ENCODE data around the gene TMTC1.

TMTC1 gene

DNA sequence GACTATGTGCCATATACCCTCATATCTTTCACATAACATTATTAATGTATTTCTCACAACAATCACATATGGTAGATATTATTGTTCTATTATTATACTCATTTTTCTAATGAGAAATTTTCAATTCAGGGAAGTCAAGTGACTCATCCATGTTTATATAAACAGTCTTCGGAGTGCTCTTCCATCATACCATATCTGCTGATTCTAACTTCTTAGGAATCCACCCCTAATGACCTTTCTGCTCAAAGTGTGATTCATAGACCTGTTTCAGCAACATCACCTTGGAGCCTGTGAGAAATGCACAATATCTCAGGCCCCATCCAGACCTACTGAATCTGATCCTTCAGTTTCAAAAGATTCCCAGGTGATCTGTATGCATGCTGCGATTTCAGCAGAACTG is 246.4 kb downstream of the TMTC1 start:
- DNase-seq (ENCODE audit: low read depth), result no peak

DNA sequence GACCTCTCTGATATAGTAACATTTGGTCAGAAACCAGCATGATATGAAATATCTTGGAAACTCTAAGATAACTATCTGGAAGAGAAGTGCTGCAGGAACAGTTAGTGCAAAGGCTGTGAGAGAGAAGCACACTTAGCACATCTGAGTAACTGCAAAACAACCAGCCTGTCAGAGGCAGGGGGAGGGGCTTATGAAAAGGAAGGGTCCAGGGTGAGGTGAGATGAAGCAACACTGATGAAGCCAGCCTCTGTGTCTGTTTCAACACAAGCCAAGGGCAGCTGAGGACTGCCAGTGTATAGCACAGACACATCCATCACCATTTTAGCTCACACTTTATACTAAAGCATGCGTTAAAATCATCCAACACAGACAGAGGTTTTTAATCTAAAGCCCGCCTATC is 248.8 kb downstream of the TMTC1 start:
- no peak for DNase-seq (ENCODE audit: low read depth)

GRCh38 chr12:29533815-29534489 is 249.8 kb downstream of the TMTC1 start:
- no peak for DNase-seq (ENCODE audit: low read depth)

DNA sequence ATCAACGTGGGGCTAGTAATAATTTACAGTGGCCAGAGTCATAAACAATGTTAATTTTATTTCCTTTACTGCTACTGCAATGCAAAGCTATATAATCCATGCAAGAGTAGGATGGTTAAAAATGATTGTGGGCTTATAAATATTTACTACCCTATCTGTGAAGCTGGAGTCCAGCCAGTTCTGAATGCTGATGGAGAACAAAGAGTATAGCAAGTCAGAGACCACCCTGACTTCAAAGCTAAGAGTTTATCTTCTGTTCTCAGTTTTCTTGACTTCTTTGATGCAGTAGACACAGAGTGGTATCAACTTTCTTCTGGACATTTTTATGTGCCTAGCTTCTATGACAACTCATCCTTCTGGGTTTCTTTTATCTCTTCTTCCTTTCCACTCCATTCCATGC is 252.3 kb downstream of the TMTC1 start:
- no peak for DNase-seq (ENCODE audit: low read depth)

DNA sequence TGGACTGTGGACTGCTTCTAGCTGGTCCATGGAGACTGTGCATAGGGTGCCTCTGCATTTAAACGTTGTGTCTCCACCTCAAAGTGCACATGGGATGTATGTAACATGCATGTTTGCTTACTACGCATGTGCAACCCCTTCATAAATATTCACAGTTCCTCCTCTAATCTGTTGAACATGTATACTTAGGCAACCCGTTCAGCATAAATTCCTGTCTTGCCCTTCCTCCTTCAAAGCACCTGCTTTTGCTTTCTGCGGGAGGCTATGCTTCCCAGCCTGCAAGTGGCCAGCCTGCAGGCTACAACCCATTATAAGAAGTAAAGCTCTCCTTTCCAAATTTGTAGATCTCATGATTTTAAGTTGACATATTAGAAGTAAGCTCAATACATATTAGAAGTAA is 253.3 kb downstream of the TMTC1 start:
- DNase-seq (ENCODE audit: low read depth), result no peak

DNA sequence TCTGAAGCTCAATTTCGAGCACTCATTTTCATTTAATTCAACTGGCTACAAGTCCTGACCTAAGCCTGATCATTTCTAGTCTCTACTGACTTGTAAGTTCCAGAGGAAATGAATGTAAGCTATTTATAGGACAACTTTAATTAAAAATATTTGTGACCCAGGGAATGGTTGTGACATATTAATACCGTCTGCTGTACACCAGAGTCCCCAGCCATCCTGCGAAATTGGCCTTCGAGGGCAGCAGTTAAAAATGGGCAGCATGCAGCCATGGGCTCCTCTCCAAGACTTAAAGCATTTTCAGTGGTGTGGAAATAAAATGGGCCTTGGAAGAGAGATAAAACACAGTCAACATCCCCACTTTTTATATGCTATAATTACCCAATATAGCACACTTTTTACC is 255.6 kb downstream of the TMTC1 start:
- no peak for DNase-seq (ENCODE audit: low read depth)

DNA sequence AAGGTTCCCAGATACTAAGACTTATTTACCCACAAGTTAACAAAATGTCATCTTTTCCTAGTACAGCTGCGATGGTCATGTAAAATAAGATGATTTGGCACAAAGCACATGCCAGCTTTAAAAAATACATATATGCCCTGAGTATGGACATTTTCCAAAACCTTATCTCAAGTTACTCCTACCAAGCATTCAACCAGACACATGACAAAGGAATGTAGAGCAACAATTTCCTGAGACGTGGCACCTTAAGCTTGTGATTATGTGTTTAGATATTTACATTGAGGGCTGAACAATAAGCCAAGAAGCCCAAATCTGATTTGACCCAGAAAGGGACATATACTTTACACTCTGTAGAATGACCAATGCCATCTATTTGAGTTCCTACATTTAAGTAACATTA is 261.8 kb downstream of the TMTC1 start:
- no peak for DNase-seq (ENCODE audit: low read depth)

DNA sequence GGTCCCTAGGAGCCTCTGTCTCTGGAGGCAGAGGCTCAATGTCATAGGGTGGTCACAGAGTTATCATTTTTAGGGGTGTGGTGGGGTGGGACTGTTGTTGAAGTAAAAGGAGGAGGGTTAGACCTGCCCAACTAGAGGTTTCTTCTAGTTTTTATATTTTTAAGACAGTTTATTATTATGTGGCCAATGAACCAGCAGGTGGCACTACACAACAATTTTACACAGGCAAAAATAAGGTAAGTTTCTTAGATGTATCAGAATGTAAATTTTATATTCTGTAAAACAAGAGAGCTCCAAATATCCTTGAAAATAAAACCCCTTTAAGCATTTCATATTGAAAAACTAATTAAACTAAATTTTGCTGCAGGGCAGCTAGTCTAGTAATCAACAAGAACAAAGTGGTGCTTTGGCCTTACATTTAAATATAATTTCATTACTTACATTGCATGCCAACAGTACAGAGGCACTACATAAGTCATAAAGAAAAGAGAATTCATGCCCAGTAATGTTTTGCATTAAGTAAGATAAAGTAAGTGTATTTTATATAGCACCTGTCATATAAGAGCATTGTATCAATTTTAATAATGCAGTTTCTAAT is 264.1 kb downstream of the TMTC1 start:
- DNase-seq (ENCODE audit: low read depth), result peak; percentile 19

GRCh38 chr12:29518407-29518806 is 265.3 kb downstream of the TMTC1 start:
- DNase-seq (ENCODE audit: low read depth), result no peak

GRCh38 chr12:29517264-29517663 is 266.5 kb downstream of the TMTC1 start:
- no peak for DNase-seq (ENCODE audit: low read depth)

DNA sequence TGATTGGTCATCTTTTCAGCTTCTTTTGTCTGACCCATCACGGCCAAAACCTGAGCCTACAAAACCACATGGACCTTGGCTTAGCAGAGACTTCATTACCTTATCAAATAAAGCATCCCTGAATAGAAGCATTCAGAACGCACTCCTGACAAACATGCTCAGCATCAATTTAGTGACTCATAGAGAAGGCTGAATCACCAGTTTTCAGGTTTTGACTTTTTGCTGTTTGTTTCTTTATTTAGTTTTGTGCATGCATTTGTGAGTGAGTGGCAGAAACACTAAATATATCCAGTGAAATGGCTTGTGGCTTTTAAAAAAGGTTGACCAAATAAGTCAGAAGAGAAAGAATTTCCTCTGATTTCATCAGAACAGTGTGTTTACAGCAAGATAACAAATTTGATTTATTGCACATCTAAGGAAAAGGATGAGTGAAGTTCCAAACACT is 267.3 kb downstream of the TMTC1 start:
- DNase-seq (ENCODE audit: low read depth), result peak; percentile 8

- DNase-seq (ENCODE audit: low read depth), result no peak
These were observed 273.1 kb downstream of the TMTC1 start for GRCh38 chr12:29510591-29511185.

DNA sequence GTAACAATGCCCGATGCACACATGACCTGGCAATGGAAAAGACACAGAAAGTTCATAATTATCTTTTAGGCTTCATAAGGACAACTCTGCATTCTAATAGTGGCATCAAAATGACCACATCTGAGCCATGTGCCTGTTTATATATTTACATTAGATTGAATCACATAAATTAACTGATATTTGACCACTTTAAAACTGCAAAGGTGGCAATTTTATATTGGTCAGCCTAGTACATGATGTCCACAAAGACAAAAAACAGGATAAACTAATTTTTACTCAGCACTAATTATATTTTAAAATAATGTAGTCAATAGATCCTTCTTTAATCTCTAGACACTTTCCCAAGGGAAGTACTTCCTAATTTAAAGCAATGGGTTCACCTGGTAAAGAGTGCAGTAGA is 274.2 kb downstream of the TMTC1 start:
- DNase-seq (ENCODE audit: low read depth), result no peak

- no peak for DNase-seq (ENCODE audit: low read depth)
These were observed 274.8 kb downstream of the TMTC1 start for GRCh38 chr12:29508949-29509348.

DNA sequence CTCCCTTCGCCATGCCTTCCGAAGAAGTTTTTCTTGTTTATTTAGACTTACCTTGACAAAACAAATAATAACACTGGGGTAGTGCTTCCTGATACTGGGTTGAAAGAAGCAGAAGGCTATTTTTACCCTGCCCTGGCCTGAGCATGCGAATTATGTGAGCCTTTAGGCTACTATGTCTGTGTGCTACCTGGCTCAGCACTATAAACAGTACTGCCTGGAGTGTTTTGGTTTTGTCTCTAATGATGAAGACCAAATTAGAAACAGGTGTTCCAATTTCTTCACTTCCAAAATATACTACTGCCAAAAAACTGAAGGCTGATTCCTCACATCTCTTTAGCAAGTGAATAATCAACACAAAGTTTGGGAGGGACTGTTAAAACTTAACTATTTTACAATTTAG is 278.6 kb downstream of the TMTC1 start:
- no peak for DNase-seq (ENCODE audit: low read depth)

GRCh38 chr12:29503283-29503682 is 280.5 kb downstream of the TMTC1 start:
- DNase-seq (ENCODE audit: low read depth), result no peak

GRCh38 chr12:29499235-29499634 is 284.5 kb downstream of the TMTC1 start:
- DNase-seq (ENCODE audit: low read depth), result no peak

GRCh38 chr12:29497588-29497987 is 286.2 kb downstream of the TMTC1 start, which contains the start of gene OVCH1:
Gene OVCH1, minus strand, starts transcription at chr12:29497686. Its CDS starts 0 bp downstream, at chr12:29497686.
- DNase-seq (ENCODE audit: low read depth), result no peak

DNA sequence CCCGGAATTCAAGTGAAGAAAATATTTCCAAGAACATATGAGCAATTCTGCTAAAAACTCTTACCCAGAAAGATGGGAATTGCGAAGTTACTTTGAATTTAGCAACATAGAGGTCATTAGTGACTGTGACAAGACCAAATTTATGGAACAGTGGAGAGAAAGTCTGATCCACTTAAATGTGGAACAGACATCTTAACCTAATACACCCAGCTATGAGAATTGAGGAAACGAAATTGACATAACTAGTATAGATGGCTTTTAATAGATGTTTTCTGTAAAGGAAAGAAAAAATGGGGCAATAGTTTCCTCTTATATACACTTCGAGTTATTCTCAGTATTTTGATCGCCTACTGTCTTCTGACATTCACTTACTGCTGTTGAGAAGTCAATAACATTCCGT is 290.9 kb downstream of the TMTC1 start:
- no peak for DNase-seq (ENCODE audit: low read depth)

- DNase-seq (ENCODE audit: low read depth), result no peak
These were observed 296.8 kb downstream of the TMTC1 start for GRCh38 chr12:29486972-29487371.

- DNase-seq (ENCODE audit: low read depth), result no peak
These were observed 320.5 kb downstream of the TMTC1 start for GRCh38 chr12:29463198-29463597.

GRCh38 chr12:29460082-29460481 is 323.7 kb downstream of the TMTC1 start:
- DNase-seq (ENCODE audit: low read depth), result no peak

GRCh38 chr12:29455087-29455486 is 328.7 kb downstream of the TMTC1 start:
- DNase-seq (ENCODE audit: low read depth), result no peak

DNA sequence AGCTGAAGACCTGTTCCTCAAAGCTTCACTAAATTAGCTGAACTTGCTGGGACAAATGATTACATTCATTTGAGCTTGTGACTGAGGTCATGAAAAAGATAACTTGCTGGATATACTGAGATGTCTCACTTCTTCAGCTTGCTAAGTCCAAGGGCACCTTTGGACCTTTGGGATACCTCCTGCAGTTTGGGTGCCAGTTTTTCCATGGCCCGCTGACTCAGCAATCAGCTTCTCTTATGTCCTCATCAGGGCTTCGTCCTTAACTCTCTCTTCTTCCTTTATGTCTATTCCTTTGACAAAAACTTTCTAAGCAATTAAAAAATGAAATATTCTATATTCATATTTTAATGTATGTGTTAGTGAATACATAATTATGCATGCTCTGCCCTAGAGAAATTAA is 331.9 kb downstream of the TMTC1 start:
- no peak for DNase-seq (ENCODE audit: low read depth)
